D721Med (cell line): ENCODE measurements around the gene PDCD6IP.

ENCODE experiments used
- DNase-seq: peaks from one replicate; pipeline ENCODE4 v3.0.0; 2011; ENCODE audit warnings: low spot score; ENCODE audit not compliant: insufficient read length
- FAIRE-seq: peaks from 2 replicates; lab custom pipeline; 2011; peaks lifted over from hg19 to GRCh38; lab: Jason Lieb, UNC
- CTCF ChIP-seq: IDR thresholded peaks from 2 replicates; pipeline ENCODE4 v1.5.1; 2012; ENCODE audit warnings: mild to moderate bottlenecking, control low read depth; ENCODE audit not compliant: insufficient read depth; ENCODE audit errors: missing control alignments

Gene PDCD6IP

GRCh38 chr3:33883951-33884561 is 85.6 kb downstream of the PDCD6IP start:
- FAIRE-seq (no peak), DNase-seq (no peak)
- no peak for TF ChIP-seq CTCF

GRCh38 chr3:33884701-33885100 is 86.3 kb downstream of the PDCD6IP start:
- DNase-seq (no peak), FAIRE-seq (no peak)
- no peak for TF ChIP-seq CTCF

- no peak for FAIRE-seq
- TF ChIP-seq CTCF: no peak
- DNase-seq: no peak
These were observed 87.1 kb downstream of the PDCD6IP start for GRCh38 chr3:33885496-33885895.

- FAIRE-seq (no peak), DNase-seq (no peak)
- TF ChIP-seq CTCF: no peak
These were observed 87.6 kb downstream of the PDCD6IP start for GRCh38 chr3:33886015-33886414.

GRCh38 chr3:33887478-33887877 is 89.0 kb downstream of the PDCD6IP start:
- FAIRE-seq (no peak), DNase-seq (no peak)
- no peak for TF ChIP-seq CTCF

- FAIRE-seq (no peak), DNase-seq (no peak)
- TF ChIP-seq CTCF: no peak
These were observed 91.1 kb downstream of the PDCD6IP start for GRCh38 chr3:33889394-33890039.

GRCh38 chr3:33892655-33893054 is 94.2 kb downstream of the PDCD6IP start:
- DNase-seq (no peak), FAIRE-seq (no peak)
- TF ChIP-seq CTCF: no peak
